Upper lobe of right lung (tissue), 1 donor: Measurements from ENCODE around the gene NDUFS6. TPM values are rescaled to one million over a fixed set of nuclear protein-coding genes. Genes with fewer than 3 reads are reported as not detected.
"Not testable (repeated sequence)": the region's sequence is repeated elsewhere in the genome, so short reads cannot be mapped to it uniquely, and the experiment has no call there.

Source experiments
- ATAC-seq: fragments of 200-7000 bp; cut with Tn5 transposase; one replicate; pipeline ENCODE4 v1.9.1; 2020; ENCODE audit warnings: mild to moderate bottlenecking, moderate library complexity
- DNase-seq: peaks from one replicate; pipeline ENCODE4 v3.0.0-alpha.2; 2020
- H3K27ac ChIP-seq: fragments of 200-600 bp; one replicate; pipeline ENCODE4 v1.8.0; 2022
- H3K27me3 ChIP-seq: fragments of 200-600 bp; one replicate; pipeline ENCODE4 v1.8.0; 2022; ENCODE audit warnings: mild to moderate bottlenecking
- H3K36me3 ChIP-seq: fragments of 200-600 bp; one replicate; pipeline ENCODE4 v1.8.0; 2022
- H3K4me1 ChIP-seq: fragments of 200-600 bp; one replicate; pipeline ENCODE4 v1.8.0; 2022
- H3K4me3 ChIP-seq: fragments of 200-600 bp; one replicate; pipeline ENCODE4 v1.8.0; 2022; ENCODE audit warnings: mild to moderate bottlenecking
- H3K9me3 ChIP-seq: fragments of 200-600 bp; one replicate; pipeline ENCODE4 v1.8.0; 2022
- CTCF ChIP-seq: fragments of 200-600 bp; IDR thresholded peaks from one replicate; pipeline ENCODE4 v1.8.0; 2022; ENCODE audit warnings: antibody characterized with exemption
- intact Hi-C: fragments of 100-400 bp; cut with DNase I; formaldehyde crosslinking; loops from one replicate; pipeline ENCODE4 v1.11.0; 2022
- total RNA-seq: library from RNA; stranded (reverse); fragmentation: NEBNext Ultra II Directional; extraction: Animal tissue kit (Norgen Biotek cat#: 25700); gene quantifications from one replicate; pipeline ENCODE4 v1.2.1, GENCODE V29; 2021
- donor health status: DM: no; HTN: yes; CAD: no; lungs with severe emphysema.

The NDUFS6 gene
- total RNA-seq, 1 donor from 2014 or later = 23.5 TPM

GRCh38 chr5:1786621-1787471 is 14.4 kb upstream of the NDUFS6 start:
- DNase-seq (peak; percentile 52), ATAC-seq (no peak)
- Histone ChIP-seq H3K36me3 (no peaks in the 10 kb centered on the region), H3K4me3 (no peak overlapping the region), H3K27me3 (peaks cover 26% of the 10 kb centered on the region), H3K9me3 (no peaks in the 10 kb centered on the region), H3K4me1 (peaks cover 6% of the 10 kb centered on the region), H3K27ac (no peak overlapping the region)
- no peak for TF ChIP-seq CTCF
- intact Hi-C loops = no loop called here

GRCh38 chr5:1787472-1788047 is 13.6 kb upstream of the NDUFS6 start:
- no peak for ATAC-seq
- Histone ChIP-seq H3K4me3 (no peak overlapping the region), H3K27me3 (peaks cover 26% of the 10 kb centered on the region), H3K9me3 (no peaks in the 10 kb centered on the region), H3K27ac (no peak overlapping the region), H3K36me3 (no peaks in the 10 kb centered on the region), H3K4me1 (peaks cover 6% of the 10 kb centered on the region)
- no peak for TF ChIP-seq CTCF
- intact Hi-C loops = no loop called here
- peak; percentile 52 for DNase-seq

GRCh38 chr5:1788200-1788599 is 13.0 kb upstream of the NDUFS6 start:
- Histone ChIP-seq H3K36me3 (no peaks in the 10 kb centered on the region), H3K9me3 (no peaks in the 10 kb centered on the region), H3K4me3 (no peak overlapping the region), H3K27me3 (peaks cover 23% of the 10 kb centered on the region), H3K4me1 (peaks cover 6% of the 10 kb centered on the region), H3K27ac (no peak overlapping the region)
- TF ChIP-seq CTCF = no peak
- DNase-seq (peak; percentile 39), ATAC-seq (no peak)
- intact Hi-C loops = no loop called here

- Histone ChIP-seq H3K4me3 (no peak overlapping the region), H3K9me3 (no peaks in the 10 kb centered on the region), H3K27me3 (peaks cover 17% of the 10 kb centered on the region), H3K36me3 (no peaks in the 10 kb centered on the region), H3K4me1 (peaks cover 6% of the 10 kb centered on the region), H3K27ac (no peak overlapping the region)
- no peak for DNase-seq
- TF ChIP-seq CTCF = no peak
- ATAC-seq = no peak
- intact Hi-C loops = no loop called here
Measured at GRCh38 chr5:1788828-1789227, 12.4 kb upstream of the NDUFS6 start.

- H3K27me3 ChIP-seq = peaks cover 11% of the 10 kb centered on the region
- H3K4me1 ChIP-seq, intact Hi-C loops, H3K4me3 ChIP-seq, H3K36me3 ChIP-seq, H3K9me3 ChIP-seq, DNase-seq, H3K27ac ChIP-seq, ATAC-seq: not testable (repeated sequence)
Measured at GRCh38 chr5:1789438-1789833, 11.8 kb upstream of the NDUFS6 start.

- Histone ChIP-seq H3K36me3 (no peaks in the 10 kb centered on the region), H3K27me3 (peaks cover 9% of the 10 kb centered on the region), H3K4me3 (no peak overlapping the region), H3K9me3 (no peaks in the 10 kb centered on the region), H3K27ac (no peak overlapping the region), H3K4me1 (peaks cover 6% of the 10 kb centered on the region)
- DNase-seq = no peak
- no peak for TF ChIP-seq CTCF
- no peak for ATAC-seq
- intact Hi-C loops = no loop called here
Measured at GRCh38 chr5:1789834-1790471, 11.3 kb upstream of the NDUFS6 start.
